Measurements from ENCODE around the gene ZDHHC14. TPM values are rescaled to one million over a fixed set of nuclear protein-coding genes. Genes with fewer than 3 reads are reported as not detected.

Gene ZDHHC14
- total and polyA plus RNA-seq, 4 donors, result 12.3 to 46.8 (median 28.1) TPM

DNA sequence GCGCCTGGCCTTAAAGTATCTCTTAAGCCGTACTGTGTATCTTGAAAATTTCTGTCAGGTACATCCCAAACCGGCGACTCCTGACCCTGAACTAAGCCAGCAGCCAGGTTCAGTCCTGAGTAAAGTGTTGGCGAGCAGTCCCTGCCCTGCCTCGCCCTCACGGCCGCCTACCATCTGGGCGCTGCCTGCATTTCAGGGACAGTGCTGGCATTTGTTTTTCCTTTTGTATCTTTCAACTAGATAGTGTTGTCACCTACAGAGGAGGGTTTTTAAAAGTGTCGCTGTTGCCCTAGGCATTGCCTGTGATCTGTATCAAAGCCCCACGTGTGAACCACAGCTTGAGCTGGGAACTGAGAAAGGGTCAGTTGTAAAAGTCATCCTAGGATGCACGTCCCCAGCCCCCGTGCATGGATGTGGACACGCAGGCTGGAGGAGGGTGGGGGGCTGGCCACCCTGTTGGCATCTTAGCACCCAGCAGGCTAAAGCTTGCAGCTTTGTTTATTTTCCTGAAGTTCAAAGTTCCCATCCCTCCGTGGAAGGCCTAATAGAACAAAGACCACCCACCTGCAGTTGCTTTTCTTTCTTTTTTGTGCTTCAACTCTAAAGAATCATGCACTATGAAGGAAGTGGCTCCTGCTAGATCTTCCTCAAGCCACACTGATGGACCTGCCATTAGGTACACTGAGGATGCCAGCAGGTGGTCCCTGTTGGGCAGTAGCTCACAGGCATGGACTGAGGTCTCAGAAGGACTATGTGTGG lies 136.8 kb downstream of the ZDHHC14 start:
- no peaks in the 10 kb centered on the region for H3K9me3 ChIP-seq (ENCODE audit: control insufficient read depth, insufficient read depth, low read length)
- no peaks in the 10 kb centered on the region for H3K27me3 ChIP-seq (ENCODE audit: control insufficient read depth, insufficient read depth, low read length)
- H3K27ac ChIP-seq (ENCODE audit: low read depth, low read length), result no peak overlapping the region
- no peak for DNase-seq (ENCODE audit: low read depth in 4 of 6, low spot score in 6 of 6)
- H3K4me3 ChIP-seq (ENCODE audit: low read depth, low read length), result no peak overlapping the region
- 62% methylated on average over 11 of the region's 15 CpGs for WGBS (ENCODE audit: insufficient coverage)
- H3K36me3 ChIP-seq (ENCODE audit: control insufficient read depth, insufficient read depth, low read length), result no peaks in the 10 kb centered on the region
- H3K4me1 ChIP-seq (ENCODE audit: control insufficient read depth, insufficient read depth, low read length), result peaks cover 25% of the 10 kb centered on the region

- peaks cover 18% of the 10 kb centered on the region for H3K4me1 ChIP-seq (ENCODE audit: control insufficient read depth, insufficient read depth, low read length)
- no peaks in the 10 kb centered on the region for H3K27me3 ChIP-seq (ENCODE audit: control insufficient read depth, insufficient read depth, low read length)
- no peaks in the 10 kb centered on the region for H3K36me3 ChIP-seq (ENCODE audit: control insufficient read depth, insufficient read depth, low read length)
- WGBS (ENCODE audit: insufficient coverage), result 79% methylated on average over 19 of the region's 21 CpGs
- peak overlapping the region; percentile 52 for H3K27ac ChIP-seq (ENCODE audit: low read depth, low read length)
- H3K9me3 ChIP-seq (ENCODE audit: control insufficient read depth, insufficient read depth, low read length), result no peaks in the 10 kb centered on the region
- peak in 1 of 6 donors; percentile 42 for DNase-seq (ENCODE audit: low read depth in 4 of 6, low spot score in 6 of 6)
- no peak overlapping the region for H3K4me3 ChIP-seq (ENCODE audit: low read depth, low read length)
These were observed 137.6 kb downstream of the ZDHHC14 start for GRCh38 chr6:157518397-157519250.

DNA sequence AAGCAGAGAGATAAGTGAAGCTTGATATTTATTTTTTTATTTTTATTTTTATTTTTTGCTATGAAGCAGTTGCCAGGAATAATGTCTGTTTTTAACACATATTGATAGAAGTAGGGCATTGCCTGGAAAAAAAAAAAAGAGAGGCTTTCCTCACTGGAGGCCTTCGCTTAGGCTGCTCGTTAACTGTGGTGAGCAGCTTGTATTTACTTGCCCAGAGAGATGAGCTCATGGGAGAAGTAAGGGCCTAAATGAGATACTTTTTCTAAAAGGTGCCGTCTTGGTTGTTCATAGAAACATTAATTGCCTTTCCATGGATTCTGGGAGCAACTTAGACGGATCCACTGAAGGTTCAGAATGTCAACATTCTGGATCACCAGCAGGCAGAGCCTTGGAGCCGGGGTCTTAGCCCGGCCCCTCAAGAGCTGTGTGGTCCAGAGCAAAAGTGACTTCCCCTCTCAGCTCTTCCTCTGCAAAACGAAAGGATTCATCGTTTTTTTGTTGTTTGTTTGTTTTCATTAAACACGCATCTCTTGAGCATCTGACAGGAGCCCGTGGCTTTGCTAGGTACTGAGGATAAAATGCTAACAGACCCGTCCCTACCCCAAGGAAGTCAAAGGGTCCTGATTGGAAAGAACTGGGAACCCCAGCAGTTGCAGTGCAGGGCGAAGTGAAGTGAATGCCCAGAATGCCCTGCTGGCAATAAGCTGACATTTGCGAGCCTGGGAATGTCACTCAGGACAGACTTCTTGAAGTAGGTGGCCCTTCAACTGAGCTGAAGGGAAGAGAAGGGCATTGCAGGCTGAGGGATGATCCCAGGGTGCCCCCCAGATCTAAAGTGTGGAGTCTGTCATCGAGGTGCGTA lies 138.5 kb downstream of the ZDHHC14 start:
- WGBS (ENCODE audit: insufficient coverage), result 92% methylated on average over 15 of the region's 15 CpGs
- H3K4me1 ChIP-seq (ENCODE audit: control insufficient read depth, insufficient read depth, low read length), result peaks cover 11% of the 10 kb centered on the region
- no peak overlapping the region for H3K4me3 ChIP-seq (ENCODE audit: low read depth, low read length)
- no peaks in the 10 kb centered on the region for H3K9me3 ChIP-seq (ENCODE audit: control insufficient read depth, insufficient read depth, low read length)
- H3K27ac ChIP-seq (ENCODE audit: low read depth, low read length), result no peak overlapping the region
- no peaks in the 10 kb centered on the region for H3K36me3 ChIP-seq (ENCODE audit: control insufficient read depth, insufficient read depth, low read length)
- H3K27me3 ChIP-seq (ENCODE audit: control insufficient read depth, insufficient read depth, low read length), result no peaks in the 10 kb centered on the region
- DNase-seq (ENCODE audit: low read depth in 4 of 6, low spot score in 6 of 6), result no peak

GRCh38 chr6:157520117-157520406 lies 139.1 kb downstream of the ZDHHC14 start:
- H3K9me3 ChIP-seq (ENCODE audit: control insufficient read depth, insufficient read depth, low read length), result no peaks in the 10 kb centered on the region
- no peak overlapping the region for H3K4me3 ChIP-seq (ENCODE audit: low read depth, low read length)
- peaks cover 11% of the 10 kb centered on the region for H3K4me1 ChIP-seq (ENCODE audit: control insufficient read depth, insufficient read depth, low read length)
- H3K27ac ChIP-seq (ENCODE audit: low read depth, low read length), result no peak overlapping the region
- no peak for DNase-seq (ENCODE audit: low read depth in 4 of 6, low spot score in 6 of 6)
- WGBS (ENCODE audit: insufficient coverage), result 100% methylated on average over 2 of the region's 2 CpGs
- no peaks in the 10 kb centered on the region for H3K27me3 ChIP-seq (ENCODE audit: control insufficient read depth, insufficient read depth, low read length)
- no peaks in the 10 kb centered on the region for H3K36me3 ChIP-seq (ENCODE audit: control insufficient read depth, insufficient read depth, low read length)

DNA sequence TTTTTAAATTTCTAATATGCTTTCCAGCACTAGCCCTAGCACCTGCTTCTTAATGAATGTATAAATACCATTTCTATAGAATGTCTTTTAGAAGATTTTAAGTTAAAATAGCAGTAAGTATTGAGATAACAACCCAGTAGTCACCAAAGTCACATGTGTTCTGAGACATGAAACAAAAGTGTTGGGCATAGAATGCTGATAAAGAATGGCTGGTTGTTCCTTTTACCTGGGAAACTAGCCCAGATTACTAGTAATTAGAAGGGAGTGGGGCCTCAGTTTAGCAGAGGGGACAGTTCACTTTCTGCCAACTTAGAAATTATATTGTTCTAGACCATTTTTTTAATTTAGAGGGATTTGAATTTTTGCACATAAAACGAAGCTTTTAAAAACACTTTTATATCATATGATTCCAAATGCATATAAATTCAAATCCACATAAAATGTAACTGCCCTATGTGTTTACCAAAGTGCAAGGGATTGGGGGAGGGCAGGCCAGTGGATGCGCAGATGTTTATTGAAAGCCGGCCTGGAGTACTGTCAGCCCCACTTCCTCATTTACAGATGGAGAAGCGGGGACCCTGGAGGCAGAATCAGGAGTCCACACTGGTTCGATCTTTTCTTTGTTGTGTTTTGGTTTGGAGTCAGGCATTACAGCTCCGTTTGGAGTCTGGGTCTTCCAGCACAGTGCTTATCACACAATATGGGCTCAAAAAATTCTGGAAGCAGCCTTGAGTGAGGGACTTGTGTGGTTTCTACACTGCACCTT lies 139.8 kb downstream of the ZDHHC14 start:
- no peaks in the 10 kb centered on the region for H3K9me3 ChIP-seq (ENCODE audit: control insufficient read depth, insufficient read depth, low read length)
- H3K4me3 ChIP-seq (ENCODE audit: low read depth, low read length), result no peak overlapping the region
- H3K4me1 ChIP-seq (ENCODE audit: control insufficient read depth, insufficient read depth, low read length), result peaks cover 11% of the 10 kb centered on the region
- no peak overlapping the region for H3K27ac ChIP-seq (ENCODE audit: low read depth, low read length)
- DNase-seq (ENCODE audit: low read depth in 4 of 6, low spot score in 6 of 6), result no peak
- WGBS (ENCODE audit: insufficient coverage), result 40% methylated on average over 2 of the region's 6 CpGs
- no peaks in the 10 kb centered on the region for H3K36me3 ChIP-seq (ENCODE audit: control insufficient read depth, insufficient read depth, low read length)
- H3K27me3 ChIP-seq (ENCODE audit: control insufficient read depth, insufficient read depth, low read length), result no peaks in the 10 kb centered on the region

DNA sequence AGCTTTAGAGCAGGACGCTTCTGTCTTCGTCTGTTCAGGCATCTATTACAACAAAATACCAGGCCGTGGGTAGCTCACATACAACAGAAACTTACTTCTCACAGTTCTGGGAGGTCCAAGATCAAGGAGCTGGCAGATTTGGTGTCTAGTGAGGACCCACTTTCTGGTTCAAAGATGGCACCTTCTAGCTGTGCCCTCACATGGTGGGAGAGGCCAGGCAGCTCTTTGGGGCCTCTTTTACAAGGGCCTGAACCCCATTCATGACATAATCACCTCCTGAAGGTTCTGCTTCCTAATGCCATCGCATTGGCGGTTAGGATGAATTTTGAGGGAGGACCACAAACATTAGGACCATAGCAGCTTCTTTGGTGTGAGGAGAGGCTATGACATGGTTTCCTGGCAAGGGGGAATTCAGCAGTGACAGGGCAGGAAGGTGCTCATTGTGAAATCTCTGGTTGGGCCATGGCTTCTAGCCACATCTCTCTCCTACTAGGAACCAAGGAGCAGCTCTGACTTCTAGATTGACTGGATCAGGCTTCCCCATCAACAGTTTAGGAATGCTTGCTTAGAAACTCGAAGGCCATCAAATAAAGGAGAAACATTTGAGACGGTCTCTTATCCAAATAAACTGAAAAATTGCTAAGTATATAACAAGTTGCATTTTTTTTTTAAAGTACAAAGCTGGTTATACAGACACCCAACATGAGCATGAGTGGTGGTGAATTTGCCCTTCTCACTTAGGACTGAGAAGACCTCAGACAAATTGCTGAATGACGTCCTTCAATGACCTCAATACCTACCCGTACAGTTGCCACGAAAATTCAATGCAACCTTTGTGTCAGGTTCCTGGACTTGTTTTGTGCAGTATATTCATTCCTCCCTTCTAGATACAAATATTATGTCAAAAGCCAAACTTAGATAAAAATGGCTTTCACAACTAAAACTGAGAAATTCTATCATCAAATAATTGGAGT lies 140.7 kb downstream of the ZDHHC14 start:
- Histone ChIP-seq H3K4me3 (ENCODE audit: low read depth, low read length) (no peak overlapping the region), H3K36me3 (ENCODE audit: control insufficient read depth, insufficient read depth, low read length) (peaks cover 2% of the 10 kb centered on the region), H3K27me3 (ENCODE audit: control insufficient read depth, insufficient read depth, low read length) (no peaks in the 10 kb centered on the region), H3K27ac (ENCODE audit: low read depth, low read length) (no peak overlapping the region), H3K4me1 (ENCODE audit: control insufficient read depth, insufficient read depth, low read length) (peaks cover 11% of the 10 kb centered on the region), H3K9me3 (ENCODE audit: control insufficient read depth, insufficient read depth, low read length) (no peaks in the 10 kb centered on the region)
- no peak for DNase-seq (ENCODE audit: low read depth in 4 of 6, low spot score in 6 of 6)
- no CpG with 5 or more reads among the region's 10 CpGs for WGBS (ENCODE audit: insufficient coverage)

- no CpG with 5 or more reads among the region's 1 CpG for WGBS (ENCODE audit: insufficient coverage)
These were observed 141.5 kb downstream of the ZDHHC14 start for GRCh38 chr6:157522472-157522871.

DNA sequence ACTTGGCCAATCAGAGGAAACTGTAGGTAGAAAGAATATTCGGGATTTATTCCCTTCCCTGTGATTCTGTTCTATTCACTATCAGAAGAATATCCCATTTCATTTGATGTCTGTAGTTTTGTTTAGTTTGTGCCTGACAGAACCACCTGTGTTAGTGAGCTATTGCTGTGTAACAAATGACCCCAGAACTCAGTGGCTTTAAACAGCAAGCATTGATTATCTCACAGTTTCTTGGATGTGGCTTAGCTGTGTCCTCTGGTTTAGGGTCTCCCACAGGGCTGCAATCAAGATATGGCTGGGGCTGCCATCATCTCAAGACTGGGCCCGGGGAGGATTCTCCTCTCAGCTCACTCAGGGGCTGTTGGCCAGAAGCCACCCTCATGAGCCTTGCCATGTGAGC lies 143.7 kb downstream of the ZDHHC14 start:
- Histone ChIP-seq H3K4me1 (ENCODE audit: control insufficient read depth, insufficient read depth, low read length) (no peaks in the 10 kb centered on the region), H3K9me3 (ENCODE audit: control insufficient read depth, insufficient read depth, low read length) (no peaks in the 10 kb centered on the region), H3K27me3 (ENCODE audit: control insufficient read depth, insufficient read depth, low read length) (no peaks in the 10 kb centered on the region), H3K4me3 (ENCODE audit: low read depth, low read length) (no peak overlapping the region), H3K36me3 (ENCODE audit: control insufficient read depth, insufficient read depth, low read length) (peaks cover 4% of the 10 kb centered on the region), H3K27ac (ENCODE audit: low read depth, low read length) (no peak overlapping the region)
- no peak for DNase-seq (ENCODE audit: low read depth in 4 of 6, low spot score in 6 of 6)
- WGBS (ENCODE audit: insufficient coverage), result no CpG with 5 or more reads among the region's 2 CpGs

More at GRCh38 chr6:157522472-157522871, 141.5 kb downstream of the ZDHHC14 start:
- Histone ChIP-seq H3K4me1 (ENCODE audit: control insufficient read depth, insufficient read depth, low read length) (peaks cover 5% of the 10 kb centered on the region), H3K27ac (ENCODE audit: low read depth, low read length) (no peak overlapping the region), H3K27me3 (ENCODE audit: control insufficient read depth, insufficient read depth, low read length) (no peaks in the 10 kb centered on the region), H3K9me3 (ENCODE audit: control insufficient read depth, insufficient read depth, low read length) (no peaks in the 10 kb centered on the region), H3K36me3 (ENCODE audit: control insufficient read depth, insufficient read depth, low read length) (peaks cover 4% of the 10 kb centered on the region), H3K4me3 (ENCODE audit: low read depth, low read length) (no peak overlapping the region)
- DNase-seq (ENCODE audit: low read depth in 4 of 6, low spot score in 6 of 6), result no peak

Data from spinal cord (tissue), 10 donors.